ENCODE results near the gene SMARCAD1. TPM values are rescaled to one million over a fixed set of nuclear protein-coding genes. Genes with fewer than 3 reads are reported as not detected.
A peak's percentile ranks its signal among the peaks of the same experiment; 100 is the strongest.

SMARCAD1 gene
- total and polyA plus RNA-seq, 9 of the 15 experiments (the other 6 are each of a cell fraction or from before 2014, with no cell fraction given), result 11.2 to 52.2 (median 34.6) TPM

- TF ChIP-seq ZNF740 (CRISPR knock-in tag; IDR thresholded peaks at IDR 0.05) (no peak), ZNF740 (tag; IDR thresholded peaks at IDR 0.05) (no peak), MCM3 (IDR thresholded peaks at IDR 0.05) (no peak), KAT8 (IDR thresholded peaks at IDR 0.05; ENCODE audit: low read depth) (no peak), SMC3 (conservative IDR thresholded peaks at IDR 0.05; ENCODE audit: insufficient read depth, low read depth, low read length) (no peak), HSF4 (CRISPR knock-in tag; IDR thresholded peaks at IDR 0.05; ENCODE audit: borderline replicate concordance) (no peak)
Observed at GRCh38 chr4:94284889-94285288, 77.2 kb downstream of the SMARCAD1 start (continued).

- TF ChIP-seq HMBOX1 (IDR thresholded peaks at IDR 0.05), result no peak
- TF ChIP-seq NFIX (CRISPR knock-in tag; IDR thresholded peaks at IDR 0.05; ENCODE audit: low read depth), result 0 out of 2 replicates have a peak, but pooled peaks have one; percentile 7
- TF ChIP-seq NFIC (IDR thresholded peaks at IDR 0.05), result peak; percentile 65
- DNase-seq (ENCODE audit: extremely low read depth in 1 of 4, low spot score in 3 of 4), result no peak
- ChIA-PET CTCF (ENCODE audit: low intra/inter-chr PET ratio) (no interaction called here), POLR2A (interaction anchor here (0.6 kb wide), 1 partner anchor 451 kb away, joined by 3 read pairs; no protein-coding TSS in a partner anchor)
- Histone ChIP-seq H3K4me1 (replicated peaks in 1 of 2; ENCODE audit: control insufficient read depth in 2 of 2, insufficient read depth in 2 of 2, low read length in 2 of 2) (no peaks in the 10 kb centered on the region), H3K79me2 (ENCODE audit: control insufficient read depth, insufficient read depth, low read length) (no peaks in the 10 kb centered on the region), H3K4me3 (no peak overlapping the region), H2AFZ (ENCODE audit: low read depth, low read length) (no peak overlapping the region), H3K9ac (ENCODE audit: insufficient read depth in 1 of 2, low read depth in 2 of 2, low read length in 2 of 2) (no peak overlapping the region), H3K9me1 (ENCODE audit: control insufficient read depth, insufficient read depth, low read length) (no peaks in the 10 kb centered on the region), H3K27me3 (ENCODE audit: control insufficient read depth in 2 of 2, insufficient read depth in 2 of 2, low read length in 2 of 2) (no peaks in the 10 kb centered on the region), H4K20me1 (replicated peaks; ENCODE audit: control insufficient read depth, insufficient read depth, low read length) (no peaks in the 10 kb centered on the region), H3K9me3 (replicated peaks; ENCODE audit: control insufficient read depth, insufficient read depth, low read depth, low read length) (no peaks in the 10 kb centered on the region), H3K27ac (ENCODE audit: extremely low read depth, low read depth, low read length) (no peak overlapping the region), H3K36me3 (ENCODE audit: control insufficient read depth, insufficient read depth, low read length) (peaks cover 75% of the 10 kb centered on the region), H3K4me2 (ENCODE audit: insufficient read depth, low read length) (no peak overlapping the region)
- BruUV-seq (replicated peaks), result no TSS peak
- in situ Hi-C loops (cut with MboI), result no loop called here
- ATAC-seq, result no peak
- intact Hi-C loops (cut with micrococcal nuclease), result no loop called here
- 100% methylated on average over 4 of the region's 4 CpGs for WGBS (ENCODE audit: insufficient coverage, low coverage, missing lambda C conversion rate)
- FAIRE-seq, result no peak
Observed at GRCh38 chr4:94285666-94286065, 78.0 kb downstream of the SMARCAD1 start.

Data from K562 (cell line).